Stimulated activated CD4-positive, alpha-beta T cell treated with anti-CD3 and anti-CD28 coated beads, Interleukin-4, amount 100 ng/mL, for 24 hours (primary cell): ENCODE measurements around the gene ZER1.
"Not testable (repeated sequence)": the region's sequence is repeated elsewhere in the genome, so short reads cannot be mapped to it uniquely, and the experiment has no call there.

Source experiments
- DNase-seq: peaks from one replicate; pipeline ENCODE4 v3.0.0-alpha.2; 2020

Gene ZER1

GRCh38 chr9:128713941-128714573 lies 57.7 kb downstream of the ZER1 start:
- DNase-seq, result no peak

GRCh38 chr9:128713411-128713780 lies 58.3 kb downstream of the ZER1 start:
- no peak for DNase-seq

- no peak for DNase-seq
Measured at GRCh38 chr9:128712451-128713410, 59.0 kb downstream of the ZER1 start.

DNA sequence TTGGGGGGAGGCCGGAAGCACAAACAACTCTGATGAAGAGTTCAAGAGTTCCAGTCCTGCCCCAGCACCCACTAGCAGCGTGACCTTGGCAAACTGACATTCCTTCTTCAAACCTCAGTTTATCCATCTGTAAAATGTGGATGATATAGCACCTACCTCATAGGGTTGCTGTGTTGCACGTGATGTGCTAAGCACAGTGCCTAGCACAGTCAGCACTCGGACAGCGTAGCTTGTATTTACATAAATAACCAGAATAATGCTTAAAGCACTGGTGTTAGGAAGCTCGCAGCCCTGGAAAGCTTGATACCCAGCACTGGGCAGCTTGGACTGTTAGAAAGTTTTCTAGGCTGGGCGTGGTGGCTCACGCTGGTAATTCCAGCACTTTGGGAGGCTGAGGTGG lies 64.3 kb downstream of the ZER1 start:
- DNase-seq, result no peak

DNA sequence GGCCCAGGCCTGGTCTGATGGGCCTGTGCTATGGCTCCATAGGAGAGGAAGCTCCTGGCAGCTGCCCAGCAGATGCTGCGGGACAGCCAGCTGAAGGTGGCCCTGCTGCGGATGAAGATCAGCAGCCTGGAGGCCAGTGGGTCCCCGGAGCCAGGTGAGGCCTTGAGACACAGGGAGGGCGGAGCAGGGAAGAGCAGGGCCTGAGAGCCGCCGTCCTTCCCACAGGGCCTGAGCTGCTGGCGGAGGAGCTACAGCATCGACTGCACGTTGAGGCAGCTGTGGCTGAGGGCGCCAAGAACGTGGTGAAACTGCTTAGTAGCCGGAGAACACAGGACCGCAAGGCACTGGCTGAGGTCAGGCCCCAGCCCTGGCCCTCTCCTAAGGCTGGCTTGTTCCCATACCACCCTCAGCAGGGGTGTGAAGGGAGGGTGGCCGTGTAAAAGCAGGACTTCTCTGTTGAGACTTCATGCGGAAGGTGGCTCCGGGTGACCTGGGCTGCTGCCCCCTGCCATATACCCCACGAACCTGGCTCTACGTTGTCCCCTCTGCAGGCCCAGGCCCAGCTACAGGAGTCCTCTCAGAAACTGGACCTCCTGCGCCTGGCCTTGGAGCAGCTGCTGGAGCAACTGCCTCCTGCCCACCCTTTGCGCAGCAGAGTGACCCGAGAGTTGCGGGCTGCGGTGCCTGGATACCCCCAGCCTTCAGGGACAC lies 64.9 kb downstream of the ZER1 start:
- DNase-seq, result no peak

DNA sequence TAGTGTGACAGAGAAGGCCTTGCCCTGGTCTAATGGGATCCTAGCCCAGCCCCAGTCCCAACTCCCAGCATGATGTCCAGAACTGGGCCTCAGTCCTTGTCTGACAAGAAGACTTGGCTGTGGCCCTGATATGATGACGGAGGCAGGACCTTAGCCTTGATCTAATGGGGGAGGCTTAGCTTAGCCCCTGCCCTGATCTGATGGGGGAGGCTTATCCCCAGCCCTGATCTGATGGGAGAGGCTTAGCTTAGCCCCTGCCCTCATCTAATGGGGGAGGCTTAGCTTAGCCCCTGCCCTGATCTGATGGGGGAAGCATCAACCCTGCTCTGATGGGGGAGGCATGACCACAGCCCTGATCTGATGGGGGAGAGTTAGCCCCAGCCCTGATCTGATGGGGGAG lies 65.7 kb downstream of the ZER1 start:
- no peak for DNase-seq

DNA sequence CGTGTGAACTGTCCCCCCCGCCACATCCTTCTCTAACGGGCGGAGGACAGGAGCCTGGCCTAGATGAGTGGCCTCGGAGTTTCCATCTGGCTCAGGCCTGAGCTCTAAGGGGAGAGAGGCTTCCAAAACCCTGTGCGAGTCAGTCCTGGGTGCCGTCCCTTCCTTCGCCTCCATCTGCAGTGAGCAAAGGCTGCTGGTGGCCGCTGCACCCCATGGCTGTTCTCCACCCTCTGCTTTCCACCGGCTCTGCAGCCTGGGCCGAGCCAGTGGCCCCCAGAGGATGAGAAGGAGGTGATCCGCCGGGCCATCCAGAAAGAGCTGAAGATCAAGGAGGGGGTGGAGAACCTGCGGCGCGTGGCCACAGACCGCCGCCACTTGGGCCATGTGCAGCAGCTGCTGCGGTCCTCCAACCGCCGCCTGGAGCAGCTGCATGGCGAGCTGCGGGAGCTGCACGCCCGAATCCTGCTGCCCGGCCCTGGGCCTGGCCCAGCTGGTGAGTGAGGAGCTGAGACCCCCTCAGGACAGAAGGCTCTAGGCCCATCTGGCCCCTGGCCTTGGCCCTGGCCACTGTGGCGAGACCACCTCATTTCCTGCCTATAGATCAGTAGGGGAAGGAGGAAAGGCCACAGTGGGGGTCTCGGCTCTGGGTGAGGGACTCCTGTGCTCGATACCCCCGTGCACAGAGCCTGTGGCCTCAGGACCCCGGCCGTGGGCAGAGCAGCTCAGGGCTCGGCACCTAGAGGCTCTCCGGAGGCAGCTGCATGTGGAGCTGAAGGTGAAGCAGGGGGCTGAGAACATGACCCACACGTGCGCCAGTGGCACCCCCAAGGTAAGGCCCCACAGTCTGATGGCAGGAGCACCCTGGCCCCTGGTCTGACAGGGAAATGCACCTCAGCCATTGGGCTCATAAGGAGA lies 66.4 kb downstream of the ZER1 start:
- no peak for DNase-seq

GRCh38 chr9:128704356-128704670 lies 67.4 kb downstream of the ZER1 start:
- DNase-seq, result no peak

GRCh38 chr9:128703616-128704355 lies 67.9 kb downstream of the ZER1 start:
- DNase-seq, result no peak

DNA sequence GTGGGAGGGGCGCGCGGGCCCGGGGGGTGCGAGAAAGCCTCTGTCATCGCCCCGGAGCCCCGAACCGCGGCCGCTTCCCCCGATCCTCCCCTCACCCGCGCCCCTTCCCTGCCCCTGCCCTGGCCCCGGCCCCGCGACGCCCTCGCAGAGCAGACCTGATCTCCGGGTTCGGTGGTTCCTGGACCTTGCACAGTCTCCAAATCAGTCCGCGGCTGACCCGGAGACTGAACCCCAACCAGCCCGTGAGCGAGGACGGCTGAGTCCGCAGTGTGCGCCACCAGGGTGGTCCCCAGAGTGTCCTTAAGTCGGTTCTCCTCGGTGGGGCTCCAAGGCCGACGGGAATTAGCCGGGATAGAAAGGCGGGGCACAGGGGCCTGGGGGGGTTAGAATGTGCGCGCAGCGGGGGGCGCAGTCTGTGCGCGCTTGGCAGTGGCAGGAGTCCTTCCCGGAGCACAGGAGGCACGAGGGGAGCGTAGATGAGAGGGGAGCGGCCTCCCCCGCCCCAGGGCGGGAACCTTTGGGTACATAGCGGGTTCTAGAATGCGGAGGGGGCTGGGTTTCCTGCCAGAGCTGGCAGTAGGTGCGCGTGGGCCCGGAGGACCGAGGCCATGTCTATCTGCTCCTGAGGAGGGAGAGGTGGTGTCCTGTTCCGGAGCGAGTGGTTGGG lies 68.6 kb downstream of the ZER1 start:
- no peak for DNase-seq

- peak; percentile 89 for DNase-seq
Measured at GRCh38 chr9:128702445-128702948, 69.2 kb downstream of the ZER1 start, which contains the start of gene PKN3. TSS of gene PKN3 (plus strand) at chr9:128702503. CDS start at chr9:128702916, 413 bp downstream.

- DNase-seq, result no peak
Measured at GRCh38 chr9:128701227-128701854, 70.4 kb downstream of the ZER1 start.

GRCh38 chr9:128699096-128699795 lies 72.5 kb downstream of the ZER1 start:
- DNase-seq, result not testable (repeated sequence)

DNA sequence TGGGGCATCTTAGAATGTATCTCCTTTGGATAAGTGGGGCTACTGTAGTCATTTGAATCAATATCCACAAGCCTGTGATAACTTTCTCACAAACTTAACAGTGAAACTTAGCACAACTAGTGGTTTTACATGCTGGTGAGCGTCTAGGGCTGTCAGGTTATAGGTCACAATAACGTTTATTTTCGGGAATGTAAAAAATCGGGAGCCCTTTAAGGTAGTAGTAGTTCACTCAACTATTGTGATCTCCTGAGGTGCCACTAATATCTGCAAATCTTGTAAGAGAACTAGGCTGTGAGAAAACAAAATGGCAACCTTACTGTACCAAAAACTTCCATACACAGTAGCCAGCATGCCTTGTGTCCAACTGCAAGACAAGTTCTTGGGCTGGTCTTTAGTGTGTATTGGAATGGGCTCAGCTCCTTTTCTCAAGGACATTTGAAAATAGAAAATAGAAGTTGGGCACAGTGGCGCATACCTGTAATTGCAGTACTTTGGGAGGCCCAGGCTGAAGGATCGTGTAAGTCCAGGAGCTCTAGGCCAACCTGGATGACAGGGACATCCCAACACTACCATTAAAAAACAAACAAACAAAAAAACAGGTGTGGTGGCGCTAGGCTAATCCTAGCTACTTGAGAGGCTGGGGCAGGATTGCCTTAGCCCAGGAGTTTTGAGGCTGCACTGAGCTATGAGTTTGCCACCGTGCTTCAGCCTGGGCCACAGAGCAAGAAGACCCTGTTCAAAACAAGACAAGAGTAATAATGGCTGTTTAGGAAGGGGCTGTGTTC lies 74.6 kb downstream of the ZER1 start:
- DNase-seq, result no peak

- DNase-seq, result no peak
Measured at GRCh38 chr9:128694344-128694743, 77.4 kb downstream of the ZER1 start.

GRCh38 chr9:128693738-128694137 lies 78.0 kb downstream of the ZER1 start:
- not testable (repeated sequence) for DNase-seq

DNA sequence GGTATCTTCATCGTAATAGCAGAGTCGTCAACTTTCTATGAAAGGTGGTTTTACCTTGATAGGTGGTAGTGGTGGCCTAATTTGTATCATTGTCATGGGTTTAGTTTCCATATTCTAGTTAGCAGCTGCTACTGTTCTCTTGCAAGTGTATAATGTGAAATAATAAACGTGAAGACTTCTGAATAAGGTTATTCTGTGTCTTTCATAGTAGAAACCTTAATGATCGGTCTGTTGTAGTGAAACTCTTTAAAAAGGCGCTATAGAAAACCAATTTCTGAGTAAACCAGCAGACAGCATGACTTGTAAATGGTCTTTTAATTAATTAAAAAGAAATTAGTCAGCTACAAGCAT lies 81.1 kb downstream of the ZER1 start:
- DNase-seq, result no peak

DNA sequence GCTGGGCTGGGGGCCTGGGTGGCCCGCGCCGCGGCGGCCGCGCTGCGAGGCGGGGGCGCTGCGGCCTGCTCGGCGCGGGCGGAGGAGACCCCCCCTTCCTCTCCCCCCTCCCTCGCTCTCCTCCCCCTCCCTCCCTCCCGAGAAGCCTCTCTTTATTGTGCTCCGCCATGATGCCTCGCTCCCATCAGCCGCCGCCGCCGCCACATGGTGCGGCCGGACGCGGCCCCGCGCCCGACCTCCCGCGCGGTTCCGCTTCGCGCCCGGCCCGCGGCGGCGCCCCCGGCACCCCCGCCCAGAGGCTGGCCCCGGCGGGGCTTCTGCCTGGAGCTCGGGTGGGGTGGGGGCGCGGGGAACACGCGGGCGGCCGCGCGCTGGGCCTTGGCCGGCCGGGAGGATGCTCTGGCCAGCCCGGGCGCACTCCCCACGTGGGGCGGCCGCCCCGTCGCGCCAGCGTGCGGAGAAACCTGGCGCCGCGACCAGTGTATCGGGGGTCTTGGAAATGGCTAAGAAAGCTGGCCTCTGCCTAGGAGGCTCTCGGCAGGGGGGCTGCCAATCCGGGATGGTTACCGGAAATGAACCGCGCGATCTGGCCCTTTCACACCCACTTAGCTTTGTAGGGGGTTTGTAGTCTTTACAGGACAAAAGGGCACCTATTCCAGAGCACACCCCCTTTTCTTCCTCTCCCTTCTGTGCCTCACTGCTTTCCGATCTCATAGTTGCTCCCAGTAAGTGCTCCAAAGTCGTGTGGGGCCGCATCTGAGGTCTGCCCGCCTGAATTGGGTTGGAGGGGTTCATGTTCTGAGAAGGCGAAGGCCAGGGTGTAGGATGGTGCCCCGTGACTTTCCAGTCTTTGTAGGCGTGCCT lies 81.7 kb downstream of the ZER1 start:
- DNase-seq, result peak; percentile 52
